Subcutaneous adipose tissue (tissue), 4 donors: ENCODE measurements around the gene SEC61A1. TPM values are rescaled to one million over a fixed set of nuclear protein-coding genes. Genes with fewer than 3 reads are reported as not detected.

Source experiments
- total RNA-seq, 4 donors: library from RNA; depleted of rRNA; stranded (reverse); fragments of >200 nt; gene quantifications; one replicate each; pipeline ENCODE4 v1.1.0, GENCODE V29; 2016
- TF ChIP-seq, protein P1 (sequence below): fragments of 450-650 bp; IDR thresholded peaks from one replicate; pipeline ENCODE4 v1.5.1; 2016; ENCODE audit warnings: low read depth, mild to moderate bottlenecking, control low read depth, antibody characterized with exemption, moderate library complexity

SEC61A1 gene
- total RNA-seq, 4 donors from 2014 or later, result 82.6 to 117 (median 95.2) TPM

- TF ChIP-seq, protein P1, sequence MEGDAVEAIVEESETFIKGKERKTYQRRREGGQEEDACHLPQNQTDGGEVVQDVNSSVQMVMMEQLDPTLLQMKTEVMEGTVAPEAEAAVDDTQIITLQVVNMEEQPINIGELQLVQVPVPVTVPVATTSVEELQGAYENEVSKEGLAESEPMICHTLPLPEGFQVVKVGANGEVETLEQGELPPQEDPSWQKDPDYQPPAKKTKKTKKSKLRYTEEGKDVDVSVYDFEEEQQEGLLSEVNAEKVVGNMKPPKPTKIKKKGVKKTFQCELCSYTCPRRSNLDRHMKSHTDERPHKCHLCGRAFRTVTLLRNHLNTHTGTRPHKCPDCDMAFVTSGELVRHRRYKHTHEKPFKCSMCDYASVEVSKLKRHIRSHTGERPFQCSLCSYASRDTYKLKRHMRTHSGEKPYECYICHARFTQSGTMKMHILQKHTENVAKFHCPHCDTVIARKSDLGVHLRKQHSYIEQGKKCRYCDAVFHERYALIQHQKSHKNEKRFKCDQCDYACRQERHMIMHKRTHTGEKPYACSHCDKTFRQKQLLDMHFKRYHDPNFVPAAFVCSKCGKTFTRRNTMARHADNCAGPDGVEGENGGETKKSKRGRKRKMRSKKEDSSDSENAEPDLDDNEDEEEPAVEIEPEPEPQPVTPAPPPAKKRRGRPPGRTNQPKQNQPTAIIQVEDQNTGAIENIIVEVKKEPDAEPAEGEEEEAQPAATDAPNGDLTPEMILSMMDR, result no peak
These were observed 16.0 kb downstream of the SEC61A1 start for GRCh38 chr3:128068156-128068620.

DNA sequence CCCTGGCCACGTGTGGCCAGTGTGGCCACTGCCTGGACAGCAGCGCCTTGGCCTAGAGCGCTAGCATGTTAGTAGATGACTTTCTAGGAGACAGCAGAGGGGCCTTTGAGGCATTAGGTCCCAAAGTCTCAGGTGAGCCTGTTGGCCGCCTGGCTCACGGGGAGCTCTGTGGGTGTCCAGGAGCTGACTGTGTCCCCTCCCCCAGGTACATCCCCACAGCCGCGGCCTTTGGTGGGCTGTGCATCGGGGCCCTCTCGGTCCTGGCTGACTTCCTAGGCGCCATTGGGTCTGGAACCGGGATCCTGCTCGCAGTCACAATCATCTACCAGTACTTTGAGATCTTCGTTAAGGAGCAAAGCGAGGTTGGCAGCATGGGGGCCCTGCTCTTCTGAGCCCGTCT is 17.0 kb downstream of the SEC61A1 start:
- TF ChIP-seq, protein P1, result no peak

DNA sequence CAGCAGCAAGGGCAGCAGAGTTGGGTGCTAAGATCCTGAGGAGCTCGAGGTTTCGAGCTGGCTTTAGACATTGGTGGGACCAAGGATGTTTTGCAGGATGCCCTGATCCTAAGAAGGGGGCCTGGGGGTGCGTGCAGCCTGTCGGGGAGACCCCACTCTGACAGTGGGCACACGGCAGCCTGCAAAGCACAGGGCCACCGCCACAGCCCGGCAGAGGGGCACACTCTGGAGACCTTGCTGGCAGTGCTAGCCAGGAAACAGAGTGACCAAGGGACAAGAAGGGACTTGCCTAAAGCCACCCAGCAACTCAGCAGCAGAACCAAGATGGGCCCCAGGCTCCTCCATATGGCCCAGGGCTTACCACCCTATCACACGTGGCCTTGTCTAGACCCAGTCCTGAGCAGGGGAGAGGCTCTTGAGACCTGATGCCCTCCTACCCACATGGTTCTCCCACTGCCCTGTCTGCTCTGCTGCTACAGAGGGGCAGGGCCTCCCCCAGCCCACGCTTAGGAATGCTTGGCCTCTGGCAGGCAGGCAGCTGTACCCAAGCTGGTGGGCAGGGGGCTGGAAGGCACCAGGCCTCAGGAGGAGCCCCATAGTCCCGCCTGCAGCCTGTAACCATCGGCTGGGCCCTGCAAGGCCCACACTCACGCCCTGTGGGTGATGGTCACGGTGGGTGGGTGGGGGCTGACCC is 18.8 kb downstream of the SEC61A1 start:
- TF ChIP-seq, protein P1, result no peak

DNA sequence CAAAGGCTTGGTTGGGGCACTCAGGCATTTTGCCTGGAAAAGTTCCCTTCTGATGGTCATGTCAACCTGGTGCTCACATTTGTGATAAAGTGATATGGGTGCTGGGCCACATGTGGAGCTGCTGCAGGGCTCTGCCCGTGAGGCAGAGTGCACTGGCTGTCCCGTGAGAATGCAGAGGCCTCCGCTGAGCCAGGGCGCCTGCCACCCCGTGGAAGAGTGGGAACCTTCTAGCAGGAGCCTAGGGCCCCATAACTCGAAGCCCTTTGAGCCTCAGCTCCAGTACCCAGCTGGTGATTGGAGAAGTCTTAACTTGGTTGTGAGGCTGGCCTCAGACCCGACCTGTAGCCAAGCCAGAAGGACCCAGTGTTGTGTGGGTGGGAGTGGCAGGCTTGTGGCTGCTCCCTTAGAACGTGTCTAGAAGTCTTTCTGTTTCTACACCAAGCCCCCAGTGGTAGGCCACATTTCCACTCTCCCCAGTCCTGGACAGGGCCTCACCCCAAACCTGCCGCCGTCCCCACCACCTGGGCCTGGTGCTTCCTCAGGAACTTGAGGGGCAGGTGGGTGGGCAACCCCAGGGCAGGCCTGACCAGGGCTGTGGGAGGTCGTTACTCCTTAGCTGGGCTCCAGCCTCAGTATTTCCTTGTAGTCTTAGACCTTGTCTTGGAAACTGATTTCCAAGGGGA is 19.7 kb downstream of the SEC61A1 start:
- TF ChIP-seq, protein P1, result no peak

- TF ChIP-seq, protein P1, result no peak
These were observed 20.4 kb downstream of the SEC61A1 start for GRCh38 chr3:128072454-128073184.

DNA sequence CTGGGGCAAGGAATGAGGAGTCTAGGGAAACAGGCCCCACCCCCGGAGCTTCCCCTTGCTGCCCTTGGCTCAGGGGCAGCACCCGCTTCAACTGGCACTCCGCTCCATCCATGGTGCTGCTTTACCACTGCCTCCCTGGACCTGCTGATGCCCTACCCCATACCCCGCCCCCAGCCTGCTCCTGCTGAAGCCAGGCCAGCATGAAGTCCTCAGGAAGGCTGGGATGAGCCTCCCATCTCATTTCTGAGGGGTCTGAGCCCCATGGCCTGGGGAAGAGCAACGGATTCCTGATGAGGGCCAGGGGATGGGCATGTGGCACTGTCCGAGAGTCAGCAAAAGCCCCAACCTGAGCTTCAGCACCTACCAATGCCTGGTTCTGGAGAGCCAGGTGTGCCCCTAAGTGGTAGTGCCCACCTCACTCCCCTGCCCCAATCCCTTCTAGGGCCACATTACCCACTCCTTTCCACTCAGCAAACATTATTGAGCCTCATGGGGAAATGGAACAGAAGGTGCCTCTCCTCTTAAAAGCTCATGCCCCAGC is 21.0 kb downstream of the SEC61A1 start:
- TF ChIP-seq, protein P1, result no peak

DNA sequence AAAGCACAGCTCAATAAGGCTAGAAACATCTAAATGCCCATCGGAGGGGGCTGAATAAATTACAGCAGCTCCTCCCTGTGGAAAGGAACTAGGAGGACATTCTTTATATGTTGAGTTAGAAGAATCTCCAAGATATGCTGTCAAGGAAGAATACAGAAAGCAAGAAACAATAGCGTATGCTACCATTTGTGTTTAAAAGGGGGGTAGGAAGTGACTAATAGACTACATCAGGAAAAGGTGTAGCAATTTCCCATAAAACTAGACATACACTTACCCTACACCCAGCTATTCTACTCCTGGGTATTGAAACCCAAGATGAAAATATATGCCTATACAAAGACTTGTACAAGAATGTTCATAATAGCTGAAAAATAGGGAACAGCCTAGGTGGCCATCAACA is 21.6 kb downstream of the SEC61A1 start:
- TF ChIP-seq, protein P1, result no peak
